ENCODE data around the gene KCNT2.

KCNT2 gene

GRCh38 chr1:196214866-196215265 is 393.4 kb downstream of the KCNT2 start:
- no peaks in the 10 kb centered on the region for H3K9me3 Mint-ChIP-seq
- no peaks in the 10 kb centered on the region for H3K36me3 Mint-ChIP-seq (ENCODE audit: low read depth)
- H3K4me3 Mint-ChIP-seq: no peak overlapping the region
- H3K27me3 Mint-ChIP-seq (ENCODE audit: low read depth): no peaks in the 10 kb centered on the region
- H3K27ac Mint-ChIP-seq: no peak overlapping the region
- no peaks in the 10 kb centered on the region for H3K4me1 Mint-ChIP-seq (ENCODE audit: low read depth)
- no peak for DNase-seq (ENCODE audit: low spot score)

GRCh38 chr1:196209983-196210382 is 398.3 kb downstream of the KCNT2 start:
- Mint-ChIP-seq H3K27ac (no peak overlapping the region), H3K27me3 (ENCODE audit: low read depth) (no peaks in the 10 kb centered on the region), H3K36me3 (ENCODE audit: low read depth) (no peaks in the 10 kb centered on the region), H3K4me1 (ENCODE audit: low read depth) (no peaks in the 10 kb centered on the region), H3K4me3 (no peak overlapping the region), H3K9me3 (no peaks in the 10 kb centered on the region)
- DNase-seq (ENCODE audit: low spot score): no peak

- Mint-ChIP-seq H3K36me3 (ENCODE audit: low read depth) (no peaks in the 10 kb centered on the region), H3K27ac (no peak overlapping the region), H3K9me3 (no peaks in the 10 kb centered on the region)
Observed at GRCh38 chr1:196209265-196209664, 399.0 kb downstream of the KCNT2 start.

GRCh38 chr1:196207612-196208217 is 400.5 kb downstream of the KCNT2 start:
- Mint-ChIP-seq H3K4me3 (no peak overlapping the region), H3K9me3 (no peaks in the 10 kb centered on the region), H3K27me3 (ENCODE audit: low read depth) (no peaks in the 10 kb centered on the region), H3K27ac (no peak overlapping the region), H3K4me1 (ENCODE audit: low read depth) (no peaks in the 10 kb centered on the region), H3K36me3 (ENCODE audit: low read depth) (no peaks in the 10 kb centered on the region)
- no peak for DNase-seq (ENCODE audit: low spot score)

More at GRCh38 chr1:196209265-196209664, 399.0 kb downstream of the KCNT2 start:
- Mint-ChIP-seq H3K4me3 (no peak overlapping the region), H3K27me3 (ENCODE audit: low read depth) (no peaks in the 10 kb centered on the region), H3K4me1 (ENCODE audit: low read depth) (no peaks in the 10 kb centered on the region)
- no peak for DNase-seq (ENCODE audit: low spot score)

GRCh38 chr1:196205882-196206281 is 402.4 kb downstream of the KCNT2 start:
- no peak for DNase-seq (ENCODE audit: low spot score)

GRCh38 chr1:196196486-196196885 is 411.8 kb downstream of the KCNT2 start:
- Mint-ChIP-seq H3K9me3 (peaks cover 6% of the 10 kb centered on the region), H3K4me3 (no peak overlapping the region), H3K27me3 (ENCODE audit: low read depth) (no peaks in the 10 kb centered on the region), H3K4me1 (ENCODE audit: low read depth) (no peaks in the 10 kb centered on the region), H3K27ac (no peak overlapping the region), H3K36me3 (ENCODE audit: low read depth) (no peaks in the 10 kb centered on the region)
- no peak for DNase-seq (ENCODE audit: low spot score)

More at GRCh38 chr1:196205882-196206281, 402.4 kb downstream of the KCNT2 start:
- no peaks in the 10 kb centered on the region for H3K36me3 Mint-ChIP-seq (ENCODE audit: low read depth)
- no peaks in the 10 kb centered on the region for H3K27me3 Mint-ChIP-seq (ENCODE audit: low read depth)
- H3K27ac Mint-ChIP-seq: no peak overlapping the region
- H3K4me1 Mint-ChIP-seq (ENCODE audit: low read depth): no peaks in the 10 kb centered on the region
- H3K4me3 Mint-ChIP-seq: no peak overlapping the region
- H3K9me3 Mint-ChIP-seq: no peaks in the 10 kb centered on the region

- H3K9me3 Mint-ChIP-seq: peaks cover 16% of the 10 kb centered on the region
- H3K27ac Mint-ChIP-seq: no peak overlapping the region
- H3K4me1 Mint-ChIP-seq (ENCODE audit: low read depth): no peaks in the 10 kb centered on the region
- H3K4me3 Mint-ChIP-seq: no peak overlapping the region
- no peaks in the 10 kb centered on the region for H3K27me3 Mint-ChIP-seq (ENCODE audit: low read depth)
- H3K36me3 Mint-ChIP-seq (ENCODE audit: low read depth): no peaks in the 10 kb centered on the region
- DNase-seq (ENCODE audit: low spot score): no peak
Observed at GRCh38 chr1:196193896-196194559, 414.2 kb downstream of the KCNT2 start.

GRCh38 chr1:196183941-196184340 is 424.3 kb downstream of the KCNT2 start:
- DNase-seq (ENCODE audit: low spot score): no peak
- Mint-ChIP-seq H3K9me3 (no peaks in the 10 kb centered on the region), H3K4me1 (ENCODE audit: low read depth) (no peaks in the 10 kb centered on the region), H3K27ac (no peak overlapping the region), H3K4me3 (no peak overlapping the region), H3K27me3 (ENCODE audit: low read depth) (no peaks in the 10 kb centered on the region), H3K36me3 (ENCODE audit: low read depth) (no peaks in the 10 kb centered on the region)

GRCh38 chr1:196181594-196181878 is 426.7 kb downstream of the KCNT2 start:
- no peaks in the 10 kb centered on the region for H3K4me1 Mint-ChIP-seq (ENCODE audit: low read depth)
- H3K4me3 Mint-ChIP-seq: no peak overlapping the region
- H3K9me3 Mint-ChIP-seq: no peaks in the 10 kb centered on the region
- no peaks in the 10 kb centered on the region for H3K36me3 Mint-ChIP-seq (ENCODE audit: low read depth)
- H3K27ac Mint-ChIP-seq: no peak overlapping the region
- DNase-seq (ENCODE audit: low spot score): no peak
- H3K27me3 Mint-ChIP-seq (ENCODE audit: low read depth): no peaks in the 10 kb centered on the region

GRCh38 chr1:196180847-196181593 is 427.2 kb downstream of the KCNT2 start:
- no peaks in the 10 kb centered on the region for H3K36me3 Mint-ChIP-seq (ENCODE audit: low read depth)
- DNase-seq (ENCODE audit: low spot score): no peak
- no peaks in the 10 kb centered on the region for H3K4me1 Mint-ChIP-seq (ENCODE audit: low read depth)
- no peak overlapping the region for H3K4me3 Mint-ChIP-seq
- H3K27me3 Mint-ChIP-seq (ENCODE audit: low read depth): no peaks in the 10 kb centered on the region
- H3K9me3 Mint-ChIP-seq: no peaks in the 10 kb centered on the region
- no peak overlapping the region for H3K27ac Mint-ChIP-seq

GRCh38 chr1:196178083-196178635 is 430.1 kb downstream of the KCNT2 start:
- Mint-ChIP-seq H3K36me3 (ENCODE audit: low read depth) (no peaks in the 10 kb centered on the region), H3K4me3 (no peak overlapping the region), H3K27me3 (ENCODE audit: low read depth) (no peaks in the 10 kb centered on the region), H3K4me1 (ENCODE audit: low read depth) (no peaks in the 10 kb centered on the region), H3K27ac (no peak overlapping the region), H3K9me3 (no peaks in the 10 kb centered on the region)
- no peak for DNase-seq (ENCODE audit: low spot score)

Data from T-helper 2 cell treated with Interferon-gamma antibody and Interleukin-4, amounts not matched to agents 5 μg/mL and 100 μg/mL, for 36 hours (primary cell).